HL-60 (cell line): ENCODE data around the gene IMPACT.

Source experiments
- GABPA ChIP-seq: IDR thresholded peaks from 2 replicates; pipeline ENCODE4 v1.6.1; 2012; ENCODE audit warnings: low read depth
- POLR2AphosphoS5 ChIP-seq: IDR thresholded peaks from 2 replicates; pipeline ENCODE4 v1.6.1; 2012; ENCODE audit warnings: low read depth
- REST ChIP-seq: IDR thresholded peaks from 2 replicates; pipeline ENCODE4 v1.6.1; 2012; ENCODE audit warnings: low read depth; ENCODE audit not compliant: insufficient replicate concordance
- SPI1 ChIP-seq: IDR thresholded peaks from 2 replicates; pipeline ENCODE4 v1.6.1; 2012; ENCODE audit warnings: low read depth, mild to moderate bottlenecking, borderline replicate concordance
- TF ChIP-seq, protein P1 (sequence below): IDR thresholded peaks from one replicate; pipeline ENCODE4 v1.5.1; 2011; ENCODE audit warnings: low read length, control low read depth, inconsistent platforms; ENCODE audit not compliant: insufficient read depth

- TF ChIP-seq, protein P1, sequence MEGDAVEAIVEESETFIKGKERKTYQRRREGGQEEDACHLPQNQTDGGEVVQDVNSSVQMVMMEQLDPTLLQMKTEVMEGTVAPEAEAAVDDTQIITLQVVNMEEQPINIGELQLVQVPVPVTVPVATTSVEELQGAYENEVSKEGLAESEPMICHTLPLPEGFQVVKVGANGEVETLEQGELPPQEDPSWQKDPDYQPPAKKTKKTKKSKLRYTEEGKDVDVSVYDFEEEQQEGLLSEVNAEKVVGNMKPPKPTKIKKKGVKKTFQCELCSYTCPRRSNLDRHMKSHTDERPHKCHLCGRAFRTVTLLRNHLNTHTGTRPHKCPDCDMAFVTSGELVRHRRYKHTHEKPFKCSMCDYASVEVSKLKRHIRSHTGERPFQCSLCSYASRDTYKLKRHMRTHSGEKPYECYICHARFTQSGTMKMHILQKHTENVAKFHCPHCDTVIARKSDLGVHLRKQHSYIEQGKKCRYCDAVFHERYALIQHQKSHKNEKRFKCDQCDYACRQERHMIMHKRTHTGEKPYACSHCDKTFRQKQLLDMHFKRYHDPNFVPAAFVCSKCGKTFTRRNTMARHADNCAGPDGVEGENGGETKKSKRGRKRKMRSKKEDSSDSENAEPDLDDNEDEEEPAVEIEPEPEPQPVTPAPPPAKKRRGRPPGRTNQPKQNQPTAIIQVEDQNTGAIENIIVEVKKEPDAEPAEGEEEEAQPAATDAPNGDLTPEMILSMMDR, result no peak
- TF ChIP-seq POLR2AphosphoS5 (no peak), SPI1 (no peak), REST (no peak), GABPA (no peak)
These were observed 30.3 kb upstream of the IMPACT start for GRCh38 chr18:24396082-24396633.
